Measurements from ENCODE around the gene SHMT2.
A peak's percentile ranks its signal among the peaks of the same experiment; 100 is the strongest.

The SHMT2 gene

DNA sequence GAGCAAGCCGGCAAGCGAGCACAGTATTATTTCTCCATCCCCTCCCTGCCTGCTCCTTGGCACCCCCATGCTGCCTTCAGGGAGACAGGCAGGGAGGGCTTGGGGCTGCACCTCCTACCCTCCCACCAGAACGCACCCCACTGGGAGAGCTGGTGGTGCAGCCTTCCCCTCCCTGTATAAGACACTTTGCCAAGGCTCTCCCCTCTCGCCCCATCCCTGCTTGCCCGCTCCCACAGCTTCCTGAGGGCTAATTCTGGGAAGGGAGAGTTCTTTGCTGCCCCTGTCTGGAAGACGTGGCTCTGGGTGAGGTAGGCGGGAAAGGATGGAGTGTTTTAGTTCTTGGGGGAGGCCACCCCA is 16.8 kb upstream of the SHMT2 start:
- Histone ChIP-seq H3K36me3 (no peaks in the 10 kb centered on the region), H3K27ac (no peak overlapping the region), H3K27me3 (ENCODE audit: insufficient read depth, low read depth, severe bottlenecking) (peaks cover 12% of the 10 kb centered on the region), H3K9me3 (ENCODE audit: severe bottlenecking) (no peaks in the 10 kb centered on the region), H3K4me3 (ENCODE audit: low read depth, low read length) (no peak overlapping the region)
- no peak for DNase-seq
- TF ChIP-seq, protein P1, sequence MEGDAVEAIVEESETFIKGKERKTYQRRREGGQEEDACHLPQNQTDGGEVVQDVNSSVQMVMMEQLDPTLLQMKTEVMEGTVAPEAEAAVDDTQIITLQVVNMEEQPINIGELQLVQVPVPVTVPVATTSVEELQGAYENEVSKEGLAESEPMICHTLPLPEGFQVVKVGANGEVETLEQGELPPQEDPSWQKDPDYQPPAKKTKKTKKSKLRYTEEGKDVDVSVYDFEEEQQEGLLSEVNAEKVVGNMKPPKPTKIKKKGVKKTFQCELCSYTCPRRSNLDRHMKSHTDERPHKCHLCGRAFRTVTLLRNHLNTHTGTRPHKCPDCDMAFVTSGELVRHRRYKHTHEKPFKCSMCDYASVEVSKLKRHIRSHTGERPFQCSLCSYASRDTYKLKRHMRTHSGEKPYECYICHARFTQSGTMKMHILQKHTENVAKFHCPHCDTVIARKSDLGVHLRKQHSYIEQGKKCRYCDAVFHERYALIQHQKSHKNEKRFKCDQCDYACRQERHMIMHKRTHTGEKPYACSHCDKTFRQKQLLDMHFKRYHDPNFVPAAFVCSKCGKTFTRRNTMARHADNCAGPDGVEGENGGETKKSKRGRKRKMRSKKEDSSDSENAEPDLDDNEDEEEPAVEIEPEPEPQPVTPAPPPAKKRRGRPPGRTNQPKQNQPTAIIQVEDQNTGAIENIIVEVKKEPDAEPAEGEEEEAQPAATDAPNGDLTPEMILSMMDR (IDR thresholded peaks at IDR 0.05; ENCODE audit: low read depth, low read length) = no peak

DNA sequence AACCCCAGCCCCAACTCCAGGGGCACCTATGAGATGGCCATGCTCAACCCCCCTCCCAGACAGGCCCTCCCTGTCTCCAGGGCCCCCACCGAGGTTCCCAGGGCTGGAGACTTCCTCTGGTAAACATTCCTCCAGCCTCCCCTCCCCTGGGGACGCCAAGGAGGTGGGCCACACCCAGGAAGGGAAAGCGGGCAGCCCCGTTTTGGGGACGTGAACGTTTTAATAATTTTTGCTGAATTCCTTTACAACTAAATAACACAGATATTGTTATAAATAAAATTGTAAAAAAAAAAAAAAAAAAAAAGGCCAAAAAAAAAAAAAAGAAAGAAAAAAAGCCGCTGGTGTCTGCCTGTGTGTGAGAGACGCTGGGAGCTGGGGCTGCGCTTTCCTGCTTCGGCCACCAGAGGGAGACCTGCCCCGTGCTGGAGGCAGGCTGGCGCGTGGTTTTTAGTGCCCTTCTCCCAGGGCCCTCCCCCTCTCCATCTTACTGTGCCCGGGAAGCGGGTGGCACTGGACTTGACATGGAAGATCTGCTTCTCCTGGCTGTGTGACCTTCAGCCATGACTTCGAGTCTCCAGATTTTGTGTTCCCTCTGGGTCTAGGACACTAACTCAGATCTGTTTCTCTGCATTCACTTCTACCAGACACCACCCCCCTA is 16.3 kb upstream of the SHMT2 start:
- H3K27ac ChIP-seq = no peak overlapping the region
- DNase-seq = peak; percentile 82
- H3K36me3 ChIP-seq = no peaks in the 10 kb centered on the region
- TF ChIP-seq, protein P1 (IDR thresholded peaks at IDR 0.05; ENCODE audit: low read depth, low read length) = peak; percentile 94
- peaks cover 12% of the 10 kb centered on the region for H3K27me3 ChIP-seq (ENCODE audit: insufficient read depth, low read depth, severe bottlenecking)
- no peak overlapping the region for H3K4me3 ChIP-seq (ENCODE audit: low read depth, low read length)
- no peaks in the 10 kb centered on the region for H3K9me3 ChIP-seq (ENCODE audit: severe bottlenecking)

- TF ChIP-seq, protein P1 (IDR thresholded peaks at IDR 0.05; ENCODE audit: low read depth, low read length) = no peak
- DNase-seq = no peak
- no peak overlapping the region for H3K4me3 ChIP-seq (ENCODE audit: low read depth, low read length)
- peaks cover 12% of the 10 kb centered on the region for H3K27me3 ChIP-seq (ENCODE audit: insufficient read depth, low read depth, severe bottlenecking)
- no peaks in the 10 kb centered on the region for H3K36me3 ChIP-seq
- H3K27ac ChIP-seq = no peak overlapping the region
- H3K9me3 ChIP-seq (ENCODE audit: severe bottlenecking) = no peaks in the 10 kb centered on the region
These were observed 15.6 kb upstream of the SHMT2 start for GRCh38 chr12:57213763-57214397.

DNA sequence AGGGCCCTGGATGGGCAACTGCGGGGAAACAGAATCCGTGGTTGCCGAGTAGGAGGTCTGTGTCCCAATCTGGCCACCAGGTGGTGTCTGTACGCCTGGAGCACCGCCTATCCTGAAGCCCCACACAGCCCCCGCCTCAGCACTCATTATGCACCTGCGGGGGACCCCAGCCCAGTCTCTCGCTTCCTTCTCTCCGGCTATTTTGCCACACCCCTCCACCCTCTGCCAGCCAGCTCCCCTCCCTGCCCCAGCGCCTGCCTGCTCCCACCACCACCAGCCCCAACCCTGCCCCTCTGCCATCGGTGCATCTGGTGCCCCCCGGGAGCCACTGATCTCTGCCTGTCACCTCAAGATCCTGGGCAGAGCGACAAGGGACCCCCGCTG is 15.1 kb upstream of the SHMT2 start:
- H3K4me3 ChIP-seq (ENCODE audit: low read depth, low read length) = no peak overlapping the region
- peak; percentile 77 for DNase-seq
- no peak overlapping the region for H3K27ac ChIP-seq

GRCh38 chr12:57215065-57215464 is 14.4 kb upstream of the SHMT2 start:
- peaks cover 12% of the 10 kb centered on the region for H3K27me3 ChIP-seq (ENCODE audit: insufficient read depth, low read depth, severe bottlenecking)
- no peak for DNase-seq
- TF ChIP-seq, protein P1 (IDR thresholded peaks at IDR 0.05; ENCODE audit: low read depth, low read length) = no peak
- no peaks in the 10 kb centered on the region for H3K36me3 ChIP-seq
- no peak overlapping the region for H3K27ac ChIP-seq
- no peaks in the 10 kb centered on the region for H3K9me3 ChIP-seq (ENCODE audit: severe bottlenecking)
- no peak overlapping the region for H3K4me3 ChIP-seq (ENCODE audit: low read depth, low read length)

More for the DNA sequence above, 15.1 kb upstream of the SHMT2 start:
- peaks cover 12% of the 10 kb centered on the region for H3K27me3 ChIP-seq (ENCODE audit: insufficient read depth, low read depth, severe bottlenecking)
- no peaks in the 10 kb centered on the region for H3K36me3 ChIP-seq
- TF ChIP-seq, protein P1 (IDR thresholded peaks at IDR 0.05; ENCODE audit: low read depth, low read length) = peak; percentile 89
- H3K9me3 ChIP-seq (ENCODE audit: severe bottlenecking) = no peaks in the 10 kb centered on the region

- H3K9me3 ChIP-seq (ENCODE audit: severe bottlenecking) = no peaks in the 10 kb centered on the region
- no peaks in the 10 kb centered on the region for H3K36me3 ChIP-seq
- TF ChIP-seq, protein P1 (IDR thresholded peaks at IDR 0.05; ENCODE audit: low read depth, low read length) = no peak
- H3K4me3 ChIP-seq (ENCODE audit: low read depth, low read length) = no peak overlapping the region
- peaks cover 12% of the 10 kb centered on the region for H3K27me3 ChIP-seq (ENCODE audit: insufficient read depth, low read depth, severe bottlenecking)
- peak; percentile 37 for DNase-seq
- H3K27ac ChIP-seq = no peak overlapping the region
These were observed 13.9 kb upstream of the SHMT2 start for GRCh38 chr12:57215668-57216013.
